ENCODE measurements around the gene JAZF1.

The JAZF1 gene

DNA sequence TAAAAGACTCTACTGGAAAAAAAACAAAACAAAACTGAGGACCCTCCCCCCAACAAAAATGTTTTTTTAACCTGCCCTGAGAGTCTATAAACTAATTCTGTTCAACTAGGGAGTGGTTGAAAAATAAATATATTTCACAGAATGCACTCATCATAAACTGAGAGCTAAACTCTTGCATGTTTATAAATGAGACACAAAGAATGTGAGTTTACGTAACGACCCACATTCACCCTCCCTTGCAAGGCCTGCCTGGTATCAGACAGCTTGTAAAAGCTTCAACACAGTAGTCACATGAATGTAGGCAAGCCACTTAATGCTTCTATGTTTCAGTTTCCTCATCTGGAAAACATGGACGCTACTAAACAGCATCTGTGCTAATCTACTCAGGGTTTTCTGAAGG lies 50.3 kb downstream of the JAZF1 start:
- FAIRE-seq (no peak), DNase-seq (ENCODE audit: insufficient read length, low spot score) (no peak)
- TF ChIP-seq, protein P1, sequence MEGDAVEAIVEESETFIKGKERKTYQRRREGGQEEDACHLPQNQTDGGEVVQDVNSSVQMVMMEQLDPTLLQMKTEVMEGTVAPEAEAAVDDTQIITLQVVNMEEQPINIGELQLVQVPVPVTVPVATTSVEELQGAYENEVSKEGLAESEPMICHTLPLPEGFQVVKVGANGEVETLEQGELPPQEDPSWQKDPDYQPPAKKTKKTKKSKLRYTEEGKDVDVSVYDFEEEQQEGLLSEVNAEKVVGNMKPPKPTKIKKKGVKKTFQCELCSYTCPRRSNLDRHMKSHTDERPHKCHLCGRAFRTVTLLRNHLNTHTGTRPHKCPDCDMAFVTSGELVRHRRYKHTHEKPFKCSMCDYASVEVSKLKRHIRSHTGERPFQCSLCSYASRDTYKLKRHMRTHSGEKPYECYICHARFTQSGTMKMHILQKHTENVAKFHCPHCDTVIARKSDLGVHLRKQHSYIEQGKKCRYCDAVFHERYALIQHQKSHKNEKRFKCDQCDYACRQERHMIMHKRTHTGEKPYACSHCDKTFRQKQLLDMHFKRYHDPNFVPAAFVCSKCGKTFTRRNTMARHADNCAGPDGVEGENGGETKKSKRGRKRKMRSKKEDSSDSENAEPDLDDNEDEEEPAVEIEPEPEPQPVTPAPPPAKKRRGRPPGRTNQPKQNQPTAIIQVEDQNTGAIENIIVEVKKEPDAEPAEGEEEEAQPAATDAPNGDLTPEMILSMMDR (IDR thresholded peaks at IDR 0.05; ENCODE audit: insufficient read depth, missing control alignments), result no peak

DNA sequence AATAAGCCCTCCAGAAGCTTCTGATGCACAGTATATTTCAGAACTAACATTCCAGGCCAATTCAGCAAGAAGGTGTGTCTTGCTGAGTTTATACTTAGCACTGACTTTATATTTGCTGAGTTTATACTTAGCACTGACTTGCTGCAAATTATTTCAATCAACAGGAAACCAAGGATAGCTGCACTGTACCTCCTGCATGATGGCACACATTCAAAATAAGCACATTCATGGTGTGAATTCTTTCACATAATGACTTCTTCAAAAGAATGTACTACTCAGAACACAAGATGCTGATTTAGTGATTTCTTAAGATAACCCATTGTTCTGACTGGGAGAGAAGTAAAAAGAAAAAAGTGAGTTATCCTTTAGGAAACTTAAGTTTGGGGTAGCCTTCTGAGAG lies 52.0 kb downstream of the JAZF1 start:
- DNase-seq (ENCODE audit: insufficient read length, low spot score) (no peak), FAIRE-seq (no peak)
- TF ChIP-seq, protein P1 (IDR thresholded peaks at IDR 0.05; ENCODE audit: insufficient read depth, missing control alignments), result no peak

DNA sequence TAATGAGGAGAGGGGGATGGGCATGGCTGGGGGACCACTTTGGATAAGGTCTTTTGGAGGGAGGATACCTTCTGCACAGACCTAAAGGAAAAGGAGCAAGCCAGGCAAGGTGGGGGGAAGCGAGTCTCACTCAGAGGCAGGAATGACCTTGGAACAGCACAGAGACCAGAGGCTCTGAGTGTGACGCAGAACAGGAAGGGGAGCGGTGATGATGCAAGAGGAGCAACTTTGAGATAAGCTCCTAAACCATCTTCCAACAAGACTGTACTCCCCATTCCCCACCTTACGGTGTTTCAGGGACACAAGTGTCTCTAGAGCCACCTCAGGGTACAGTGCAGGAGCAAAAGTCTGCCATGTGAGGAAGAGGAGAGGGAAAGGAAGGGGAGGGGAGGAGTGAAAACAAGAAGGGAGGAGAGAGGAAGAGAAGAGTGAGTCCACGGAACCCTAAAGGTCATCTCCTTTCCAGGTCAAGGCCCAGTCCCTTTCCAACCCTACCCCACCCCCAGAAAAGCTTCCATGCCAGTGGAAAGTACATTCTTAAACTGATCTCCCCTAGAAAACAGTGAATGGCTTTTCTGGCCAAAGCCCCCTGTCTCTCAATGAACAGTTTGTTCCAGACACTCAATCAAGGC lies 54.1 kb downstream of the JAZF1 start:
- TF ChIP-seq, protein P1 (IDR thresholded peaks at IDR 0.05; ENCODE audit: insufficient read depth, missing control alignments), result no peak
- DNase-seq (ENCODE audit: insufficient read length, low spot score) (no peak), FAIRE-seq (no peak)

DNA sequence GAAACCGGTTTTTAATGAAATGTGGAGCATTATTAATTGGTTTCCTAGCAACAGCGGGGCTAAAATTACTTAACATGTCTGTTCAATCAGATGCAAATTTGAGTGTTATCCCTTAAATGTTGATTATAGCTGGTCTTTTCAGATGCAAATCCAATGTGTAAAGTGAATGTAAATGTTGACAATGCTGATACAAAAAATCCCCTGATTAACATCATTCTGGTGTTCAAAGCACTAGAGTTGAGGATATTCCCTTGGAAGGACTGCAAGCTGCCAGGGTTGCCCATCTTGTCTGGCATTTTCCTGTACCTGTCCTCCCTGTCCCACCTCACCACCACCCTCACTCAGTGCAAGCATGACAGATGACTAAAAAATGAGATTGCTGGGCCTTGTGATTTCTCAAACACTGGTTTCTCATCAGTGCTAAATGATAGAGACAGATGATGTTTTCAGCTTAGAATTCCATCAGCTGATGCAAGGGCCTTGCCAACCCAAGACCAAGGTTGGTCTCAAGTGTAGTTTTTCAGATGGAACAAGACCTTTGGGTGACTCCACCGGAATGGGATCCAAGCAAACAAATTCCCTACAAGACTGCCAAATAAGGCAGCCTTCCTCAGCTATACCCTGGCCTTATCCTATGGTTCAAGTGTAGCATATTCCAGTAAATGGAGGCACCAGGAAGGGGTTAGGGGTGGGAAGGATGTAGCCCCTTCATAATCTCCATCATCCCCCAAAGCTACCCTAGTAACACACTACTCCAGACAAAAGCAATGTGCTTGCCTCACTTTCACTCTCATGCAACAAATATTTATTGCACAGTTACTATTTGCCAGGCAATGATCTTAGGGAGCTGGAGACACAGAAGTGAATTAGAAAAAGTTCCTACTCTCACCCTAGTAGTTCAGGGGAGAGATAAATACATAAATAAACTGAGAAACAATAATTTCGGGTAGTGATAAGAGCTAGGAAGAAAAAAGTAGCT lies 54.9 kb downstream of the JAZF1 start:
- FAIRE-seq (no peak), DNase-seq (ENCODE audit: insufficient read length, low spot score) (no peak)
- TF ChIP-seq, protein P1 (IDR thresholded peaks at IDR 0.05; ENCODE audit: insufficient read depth, missing control alignments), result no peak

DNA sequence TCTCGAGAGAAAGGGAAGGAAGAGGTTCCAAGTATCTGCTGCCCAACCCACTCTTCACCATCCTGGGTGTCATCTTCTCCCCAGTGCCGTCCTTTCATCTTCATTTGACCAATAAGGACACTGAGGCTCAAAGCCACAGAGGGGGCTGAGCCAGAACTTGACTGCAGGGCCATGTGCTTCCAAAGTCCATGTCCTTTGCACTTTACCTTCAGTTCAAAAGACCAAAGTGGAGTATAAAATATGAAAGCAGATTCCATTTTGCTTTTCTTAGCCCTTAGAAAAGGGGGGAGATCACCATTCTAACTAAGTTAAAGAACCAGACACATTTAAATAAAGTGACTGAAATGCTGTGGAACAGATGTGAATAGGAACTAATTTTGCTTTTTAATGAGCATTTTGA lies 56.2 kb downstream of the JAZF1 start:
- DNase-seq (ENCODE audit: insufficient read length, low spot score) (no peak), FAIRE-seq (no peak)
- TF ChIP-seq, protein P1 (IDR thresholded peaks at IDR 0.05; ENCODE audit: insufficient read depth, missing control alignments), result no peak

DNA sequence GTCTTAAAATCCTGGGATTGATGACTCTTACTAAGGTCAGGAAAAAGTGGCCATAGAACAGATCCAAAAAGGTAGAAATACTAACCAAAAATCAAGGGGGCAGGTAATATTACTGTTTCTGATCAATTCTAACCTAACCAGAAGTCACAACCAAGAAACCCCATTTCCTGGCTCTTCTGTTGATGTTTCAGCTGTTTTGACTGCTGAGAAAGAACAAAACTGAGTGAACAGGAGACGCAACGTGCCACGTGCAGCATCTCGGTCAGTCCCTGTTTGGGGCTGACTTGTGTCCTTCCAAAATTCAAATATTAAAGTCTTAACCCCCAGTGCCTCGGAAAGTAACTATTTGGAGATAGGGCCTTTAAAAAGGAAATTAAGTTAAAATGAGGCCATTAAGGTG lies 56.8 kb downstream of the JAZF1 start:
- FAIRE-seq (no peak), DNase-seq (ENCODE audit: insufficient read length, low spot score) (no peak)
- TF ChIP-seq, protein P1 (IDR thresholded peaks at IDR 0.05; ENCODE audit: insufficient read depth, missing control alignments), result no peak

DNA sequence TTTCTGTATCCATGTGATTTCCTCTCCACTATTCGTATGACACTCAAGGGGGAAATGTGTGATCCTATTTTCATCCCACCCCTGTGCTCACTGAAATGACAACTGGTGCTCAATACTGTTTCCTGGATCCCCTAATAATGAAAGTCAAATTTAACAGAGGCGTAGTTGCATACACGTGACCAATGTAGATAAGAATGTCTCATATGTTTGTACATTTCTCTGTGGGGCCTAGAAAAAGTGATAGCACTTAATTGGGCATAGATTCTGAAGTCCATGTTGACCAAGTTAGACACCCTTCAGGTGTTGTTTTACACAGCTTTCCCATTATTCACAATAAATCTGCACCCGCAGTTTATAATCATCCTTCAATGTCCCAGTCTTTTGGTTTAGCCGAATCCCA lies 59.1 kb downstream of the JAZF1 start:
- FAIRE-seq (no peak), DNase-seq (ENCODE audit: insufficient read length, low spot score) (no peak)
- TF ChIP-seq, protein P1 (IDR thresholded peaks at IDR 0.05; ENCODE audit: insufficient read depth, missing control alignments), result no peak
